Calu3 (cell line): ENCODE results near the gene BRD1. TPM values are rescaled to one million over a fixed set of nuclear protein-coding genes. Genes with fewer than 3 reads are reported as not detected.

Source experiments
- BruUV-seq: library from RNA; stranded (reverse); fragments of 400-500 nt; replicated peaks from 2 replicates; lab custom pipeline; 2021; lab: Mats Ljungman, UMichigan
- CTCF ChIA-PET: fragments of 300-600 bp; sonication (Branson Sonifier 250); formaldehyde crosslinking; loops from one replicate; lab custom pipeline; 2022; ENCODE audit warnings: antibody characterized with exemption; lab: Charles Lee
- DNase-seq: peaks from one replicate; pipeline ENCODE4 v3.0.0; 2022
- H3K27ac Mint-ChIP-seq: one replicate; pipeline ENCODE4 v1.8.0; 2022; ENCODE audit warnings: mixed read lengths; ENCODE audit not compliant: unreplicated experiment
- H3K27me3 Mint-ChIP-seq: one replicate; pipeline ENCODE4 v1.8.0; 2022; ENCODE audit warnings: mixed read lengths; ENCODE audit not compliant: unreplicated experiment
- H3K36me3 Mint-ChIP-seq: one replicate; pipeline ENCODE4 v1.8.0; 2022; ENCODE audit warnings: mild to moderate bottlenecking, moderate library complexity, mixed read lengths; ENCODE audit not compliant: insufficient read depth, unreplicated experiment
- H3K4me1 Mint-ChIP-seq: one replicate; pipeline ENCODE4 v1.8.0; 2022; ENCODE audit warnings: mild to moderate bottlenecking, low read depth, mixed read lengths; ENCODE audit not compliant: unreplicated experiment
- H3K4me3 Mint-ChIP-seq: one replicate; pipeline ENCODE4 v1.8.0; 2022; ENCODE audit warnings: mild to moderate bottlenecking, low read depth, moderate library complexity, mixed read lengths; ENCODE audit not compliant: unreplicated experiment
- H3K9me3 Mint-ChIP-seq: one replicate; pipeline ENCODE4 v1.8.0; 2022; ENCODE audit warnings: low read depth, mixed read lengths; ENCODE audit not compliant: unreplicated experiment
- intact Hi-C: fragments of 100-400 bp; cut with micrococcal nuclease; formaldehyde crosslinking; loops from one replicate; pipeline ENCODE4 v1.10.0; 2022; ENCODE audit not compliant: unreplicated experiment
- total RNA-seq: library from RNA; stranded (reverse); gene quantifications from 2 replicates; pipeline ENCODE4 v1.2.3, GENCODE V29; 2022
- TF ChIP-seq, protein P1 (sequence below): fragments of 200-600 bp; IDR thresholded peaks from one replicate; pipeline ENCODE4 v1.8.0; 2022; ENCODE audit warnings: antibody characterized with exemption; ENCODE audit not compliant: unreplicated experiment

The BRD1 gene
- total RNA-seq, 1 experiment from 2014 or later, result 41.4 TPM

DNA sequence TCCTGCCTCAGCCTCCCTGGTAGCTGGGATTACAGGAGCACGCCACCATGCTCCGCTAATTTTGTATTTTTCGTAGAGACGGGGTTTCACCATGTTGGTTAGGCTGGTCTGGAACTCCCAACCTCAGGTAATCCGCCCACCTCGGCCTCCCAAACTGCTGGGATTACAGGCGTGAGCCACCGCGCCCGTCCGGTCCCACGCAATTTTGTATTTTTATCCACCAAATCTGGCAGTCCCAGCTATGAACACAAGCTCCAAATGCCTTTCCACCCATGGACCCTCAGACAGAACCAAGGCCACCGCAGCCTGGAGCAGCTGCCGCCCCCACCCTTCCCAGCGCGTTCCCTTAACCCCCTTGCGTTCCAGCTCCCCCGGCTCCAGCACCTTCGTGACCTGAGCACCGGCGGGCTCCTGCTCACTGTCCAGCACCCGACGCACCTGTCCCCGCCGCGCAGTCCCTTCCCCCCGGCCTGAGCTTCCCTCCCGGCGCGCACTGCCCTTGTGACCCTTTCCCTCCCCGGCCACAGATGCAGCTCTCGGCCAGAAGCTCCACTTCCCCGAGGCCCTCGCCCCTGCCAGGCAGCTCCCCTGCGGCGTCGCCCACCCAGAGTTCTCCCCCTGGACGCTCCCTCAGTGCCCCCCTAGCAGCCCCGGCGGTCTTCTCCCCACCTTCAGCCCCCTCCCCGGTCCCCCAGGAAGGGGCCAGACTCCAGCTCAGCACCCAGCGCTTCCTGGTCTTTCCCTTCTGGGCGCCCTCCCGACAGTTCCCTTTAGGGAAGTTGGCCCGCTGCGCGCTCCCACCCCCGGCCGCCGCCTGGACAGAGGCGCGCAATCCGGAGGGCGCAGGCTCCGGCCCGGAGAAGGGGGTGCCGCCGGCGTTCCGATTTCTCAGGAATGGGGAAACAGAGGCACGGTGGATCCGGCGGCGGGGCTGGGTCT lies 20.3 kb upstream of the BRD1 start:
- BruUV-seq, result no TSS peak
- Mint-ChIP-seq H3K36me3 (peaks cover 22% of the 10 kb centered on the region), H3K27ac (no peak overlapping the region), H3K27me3 (peaks cover 64% of the 10 kb centered on the region), H3K9me3 (no peaks in the 10 kb centered on the region), H3K4me1 (peaks cover 8% of the 10 kb centered on the region), H3K4me3 (peak overlapping the region; percentile 54)
- DNase-seq, result no peak
- intact Hi-C loops, result no loop called here
- CTCF ChIA-PET, result no interaction called here
- TF ChIP-seq, protein P1, sequence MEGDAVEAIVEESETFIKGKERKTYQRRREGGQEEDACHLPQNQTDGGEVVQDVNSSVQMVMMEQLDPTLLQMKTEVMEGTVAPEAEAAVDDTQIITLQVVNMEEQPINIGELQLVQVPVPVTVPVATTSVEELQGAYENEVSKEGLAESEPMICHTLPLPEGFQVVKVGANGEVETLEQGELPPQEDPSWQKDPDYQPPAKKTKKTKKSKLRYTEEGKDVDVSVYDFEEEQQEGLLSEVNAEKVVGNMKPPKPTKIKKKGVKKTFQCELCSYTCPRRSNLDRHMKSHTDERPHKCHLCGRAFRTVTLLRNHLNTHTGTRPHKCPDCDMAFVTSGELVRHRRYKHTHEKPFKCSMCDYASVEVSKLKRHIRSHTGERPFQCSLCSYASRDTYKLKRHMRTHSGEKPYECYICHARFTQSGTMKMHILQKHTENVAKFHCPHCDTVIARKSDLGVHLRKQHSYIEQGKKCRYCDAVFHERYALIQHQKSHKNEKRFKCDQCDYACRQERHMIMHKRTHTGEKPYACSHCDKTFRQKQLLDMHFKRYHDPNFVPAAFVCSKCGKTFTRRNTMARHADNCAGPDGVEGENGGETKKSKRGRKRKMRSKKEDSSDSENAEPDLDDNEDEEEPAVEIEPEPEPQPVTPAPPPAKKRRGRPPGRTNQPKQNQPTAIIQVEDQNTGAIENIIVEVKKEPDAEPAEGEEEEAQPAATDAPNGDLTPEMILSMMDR, result no peak

DNA sequence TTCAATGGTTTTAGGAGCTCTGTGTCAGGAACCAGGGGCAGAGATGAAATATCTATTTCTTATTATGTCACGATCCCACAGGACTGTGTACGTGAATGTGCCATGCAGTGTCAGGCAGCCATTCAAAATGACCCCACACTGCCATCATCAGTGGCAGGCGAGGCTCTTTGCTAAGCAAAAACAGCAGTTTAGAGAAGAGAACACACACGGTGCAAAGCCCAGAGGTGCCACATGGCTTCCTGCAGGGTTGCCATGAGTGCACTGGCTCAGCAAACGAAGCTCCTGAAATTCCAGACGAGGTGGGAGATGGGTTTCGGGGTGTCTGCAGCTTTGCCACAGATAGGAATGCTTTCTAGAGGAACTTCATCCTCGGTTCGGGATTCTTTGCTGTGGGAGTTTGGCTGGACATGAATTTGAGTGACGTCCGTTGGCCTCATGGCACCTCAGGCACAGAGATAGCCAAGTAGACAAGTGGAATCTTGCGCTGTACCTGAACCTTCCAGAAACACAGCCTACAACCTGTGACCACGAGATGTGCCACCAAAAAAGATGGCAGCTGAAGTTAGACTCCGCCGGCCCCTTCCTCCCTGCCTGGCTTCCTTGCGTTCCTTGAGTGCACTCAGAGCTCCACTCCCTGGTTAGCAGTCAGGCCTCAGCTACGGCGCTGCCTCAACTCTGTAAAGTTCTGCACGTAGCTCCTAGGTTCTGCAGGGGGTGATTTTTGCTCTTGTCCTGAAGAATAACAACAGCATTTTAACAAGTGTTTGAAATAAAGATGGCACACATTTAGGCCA lies 18.2 kb upstream of the BRD1 start:
- no peaks in the 10 kb centered on the region for H3K9me3 Mint-ChIP-seq
- no TSS peak for BruUV-seq
- no peaks in the 10 kb centered on the region for H3K4me1 Mint-ChIP-seq
- H3K27ac Mint-ChIP-seq, result no peak overlapping the region
- intact Hi-C loops, result no loop called here
- TF ChIP-seq, protein P1, result no peak
- peaks cover 51% of the 10 kb centered on the region for H3K27me3 Mint-ChIP-seq
- CTCF ChIA-PET, result interaction anchor here (0.5 to 0.7 kb wide), 2 partner anchors 13 to 34 kb away, joined by 3 read pairs; no protein-coding TSS in a partner anchor
- H3K4me3 Mint-ChIP-seq, result no peak overlapping the region
- DNase-seq, result no peak
- H3K36me3 Mint-ChIP-seq, result peaks cover 10% of the 10 kb centered on the region

DNA sequence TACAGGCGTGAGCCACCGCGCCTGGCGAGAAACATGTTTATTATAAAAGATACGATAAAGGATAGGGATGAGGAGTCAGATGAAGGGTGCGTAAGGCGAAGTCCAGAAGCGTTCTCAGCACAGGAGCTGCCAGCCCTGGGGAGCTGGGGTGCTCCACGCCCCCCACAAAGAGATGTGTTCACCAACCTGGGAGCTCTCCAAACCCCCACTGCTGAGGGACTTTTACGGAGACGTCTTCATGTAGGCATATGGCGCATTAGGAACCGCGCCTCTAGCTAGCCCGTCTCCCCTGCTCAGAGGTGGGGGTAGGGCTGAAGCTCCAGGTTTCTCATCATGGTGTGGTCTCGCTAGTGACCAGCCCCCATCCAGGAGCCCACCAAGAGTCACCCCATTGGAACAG lies 17.6 kb upstream of the BRD1 start:
- Mint-ChIP-seq H3K27ac (no peak overlapping the region), H3K9me3 (no peaks in the 10 kb centered on the region), H3K27me3 (peaks cover 44% of the 10 kb centered on the region), H3K4me1 (no peaks in the 10 kb centered on the region), H3K4me3 (no peak overlapping the region), H3K36me3 (peaks cover 7% of the 10 kb centered on the region)
- intact Hi-C loops, result no loop called here
- TF ChIP-seq, protein P1, result no peak
- CTCF ChIA-PET, result no interaction called here
- DNase-seq, result no peak
- BruUV-seq, result no TSS peak

DNA sequence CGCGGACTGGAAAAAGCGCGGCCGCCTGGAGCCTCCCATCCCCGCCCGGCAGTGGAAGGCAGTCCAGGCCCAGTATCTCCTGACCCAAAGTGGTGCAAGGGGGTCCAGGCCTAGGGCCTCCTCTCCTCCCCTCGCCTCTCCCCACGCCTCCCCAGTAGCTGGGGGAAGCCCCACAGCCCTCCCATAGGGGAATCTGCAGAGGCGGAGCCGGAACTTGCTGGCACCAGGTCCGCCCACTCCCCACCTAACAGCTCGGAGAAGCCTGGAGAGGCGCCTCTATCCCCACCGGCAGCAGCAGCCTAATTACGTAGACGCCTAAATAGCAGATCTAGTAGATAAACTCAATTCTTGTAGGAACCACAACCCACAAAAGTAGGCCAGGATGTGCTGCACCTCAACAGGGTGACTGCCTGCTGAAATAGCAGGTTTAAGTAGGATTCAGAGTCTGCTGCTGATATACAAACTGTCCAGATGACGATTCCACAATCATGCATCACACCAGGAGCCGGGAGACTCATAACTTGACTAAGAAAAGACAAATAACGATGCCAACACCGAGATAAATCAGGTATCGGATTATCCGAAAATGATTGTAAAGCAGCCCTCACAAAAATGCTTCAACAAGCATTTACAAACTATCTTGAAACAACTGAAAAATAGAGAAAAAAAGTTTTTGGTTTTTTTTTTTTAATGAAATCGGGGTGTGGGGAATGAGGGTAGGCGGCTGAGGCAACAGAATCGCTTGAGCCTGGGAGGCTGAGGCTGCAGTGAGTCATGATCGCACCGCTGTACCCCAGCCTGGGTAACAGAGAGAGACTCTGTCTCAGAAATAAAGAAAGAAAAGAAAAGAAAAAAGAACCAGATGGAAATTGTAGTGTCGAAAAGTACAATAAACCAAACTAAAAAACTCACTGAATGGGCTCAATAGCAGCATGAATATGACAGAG lies 11.4 kb upstream of the BRD1 start:
- intact Hi-C loops, result no loop called here
- BruUV-seq, result no TSS peak
- TF ChIP-seq, protein P1, result no peak
- CTCF ChIA-PET, result no interaction called here
- DNase-seq, result no peak
- peaks cover 19% of the 10 kb centered on the region for H3K4me1 Mint-ChIP-seq
- peaks cover 9% of the 10 kb centered on the region for H3K36me3 Mint-ChIP-seq
- H3K27ac Mint-ChIP-seq, result no peak overlapping the region
- H3K27me3 Mint-ChIP-seq, result peaks cover 17% of the 10 kb centered on the region
- no peaks in the 10 kb centered on the region for H3K9me3 Mint-ChIP-seq
- H3K4me3 Mint-ChIP-seq, result no peak overlapping the region
